Astrocyte (in vitro differentiated cells and primary cell): ENCODE measurements around the gene DCAF5.

Experiments
- EZH2 ChIP-seq: IDR thresholded peaks from 2 replicates; pipeline ENCODE4 v1.6.1; 2012; ENCODE audit warnings: mild to moderate bottlenecking, low read length, inconsistent platforms; ENCODE audit not compliant: insufficient read depth
- TF ChIP-seq, protein P1 (sequence below): IDR thresholded peaks from 2 replicates; pipeline ENCODE4 v1.5.1; 2011; ENCODE audit warnings: low read depth, mild to moderate bottlenecking, inconsistent platforms, low read length, moderate library complexity; ENCODE audit not compliant: insufficient read depth

DNA sequence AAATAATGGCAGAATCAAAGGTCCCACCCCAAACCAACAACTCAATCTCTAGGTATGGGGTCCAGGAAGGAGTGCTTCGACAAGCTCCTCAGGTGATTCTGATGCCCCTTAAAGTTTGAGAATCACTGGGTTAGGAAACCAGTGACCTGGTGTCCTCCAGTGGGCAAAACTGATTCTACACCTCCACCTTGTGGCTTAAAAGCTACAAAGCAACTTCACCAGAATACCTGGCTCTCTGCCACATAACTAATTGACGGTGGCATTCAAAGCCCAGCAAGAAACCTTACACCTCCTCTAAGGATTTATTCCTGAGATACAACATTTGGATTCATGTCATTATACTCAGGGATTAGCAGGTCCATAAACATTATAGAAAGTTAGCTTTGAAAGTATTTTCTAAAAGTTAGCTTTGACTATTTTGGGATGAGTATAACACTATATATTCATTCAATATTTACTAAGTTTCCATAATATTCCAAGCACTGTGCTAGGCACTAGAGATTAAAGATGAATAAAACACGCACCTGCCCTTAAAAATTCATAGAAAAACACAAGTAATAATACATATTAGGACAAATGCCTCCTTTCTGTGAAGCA is 45.4 kb downstream of the DCAF5 start:
- TF ChIP-seq, protein P1, sequence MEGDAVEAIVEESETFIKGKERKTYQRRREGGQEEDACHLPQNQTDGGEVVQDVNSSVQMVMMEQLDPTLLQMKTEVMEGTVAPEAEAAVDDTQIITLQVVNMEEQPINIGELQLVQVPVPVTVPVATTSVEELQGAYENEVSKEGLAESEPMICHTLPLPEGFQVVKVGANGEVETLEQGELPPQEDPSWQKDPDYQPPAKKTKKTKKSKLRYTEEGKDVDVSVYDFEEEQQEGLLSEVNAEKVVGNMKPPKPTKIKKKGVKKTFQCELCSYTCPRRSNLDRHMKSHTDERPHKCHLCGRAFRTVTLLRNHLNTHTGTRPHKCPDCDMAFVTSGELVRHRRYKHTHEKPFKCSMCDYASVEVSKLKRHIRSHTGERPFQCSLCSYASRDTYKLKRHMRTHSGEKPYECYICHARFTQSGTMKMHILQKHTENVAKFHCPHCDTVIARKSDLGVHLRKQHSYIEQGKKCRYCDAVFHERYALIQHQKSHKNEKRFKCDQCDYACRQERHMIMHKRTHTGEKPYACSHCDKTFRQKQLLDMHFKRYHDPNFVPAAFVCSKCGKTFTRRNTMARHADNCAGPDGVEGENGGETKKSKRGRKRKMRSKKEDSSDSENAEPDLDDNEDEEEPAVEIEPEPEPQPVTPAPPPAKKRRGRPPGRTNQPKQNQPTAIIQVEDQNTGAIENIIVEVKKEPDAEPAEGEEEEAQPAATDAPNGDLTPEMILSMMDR = peak; percentile 84
- no peak for TF ChIP-seq EZH2
